Activated T-cell treated with anti-CD3 and anti-CD28 coated beads, Interleukin-2, amount 50 U/mL, for 1 hour (primary cell): ENCODE results near the gene PGGHG.
"Not testable (repeated sequence)": the region's sequence is repeated elsewhere in the genome, so short reads cannot be mapped to it uniquely, and the experiment has no call there.

Source experiments
- DNase-seq: peaks from one replicate; pipeline ENCODE4 v3.0.0-alpha.2; 2020

PGGHG gene

GRCh38 chr11:299081-299891 lies 10.4 kb downstream of the PGGHG start, which contains the start of gene IFITM5:
TSS of gene IFITM5 (minus strand) at chr11:299526. CDS start at chr11:299490, 36 bp downstream.
- DNase-seq = peak; percentile 51

GRCh38 chr11:299951-300735 lies 11.2 kb downstream of the PGGHG start:
- DNase-seq = peak; percentile 54

GRCh38 chr11:303363-303762 lies 14.4 kb downstream of the PGGHG start:
- DNase-seq = no peak

- no peak for DNase-seq
Observed at GRCh38 chr11:304061-304506, 15.2 kb downstream of the PGGHG start.

GRCh38 chr11:304915-305843 lies 16.3 kb downstream of the PGGHG start:
- DNase-seq = peak; percentile 68

- no peak for DNase-seq
Observed at GRCh38 chr11:305844-306211, 16.9 kb downstream of the PGGHG start.

GRCh38 chr11:306645-307371 lies 17.9 kb downstream of the PGGHG start:
- DNase-seq = no peak

GRCh38 chr11:307766-308708 lies 19.1 kb downstream of the PGGHG start, which contains the start of gene IFITM2:
TSS of gene IFITM2 (plus strand) at chr11:307816. CDS start at chr11:308193, 377 bp downstream.
- peak; percentile 64 for DNase-seq

GRCh38 chr11:308740-309665 lies 20.1 kb downstream of the PGGHG start:
- DNase-seq = peak; percentile 61

GRCh38 chr11:309979-310572 lies 21.1 kb downstream of the PGGHG start:
- DNase-seq = not testable (repeated sequence)

- peak; percentile 46 for DNase-seq
Observed at GRCh38 chr11:311013-311748, 22.3 kb downstream of the PGGHG start.

GRCh38 chr11:312092-312816 lies 23.3 kb downstream of the PGGHG start:
- peak; percentile 45 for DNase-seq

GRCh38 chr11:313304-313786 lies 24.4 kb downstream of the PGGHG start:
- DNase-seq = peak; percentile 41

- peak; percentile 74 for DNase-seq
Observed at GRCh38 chr11:313787-314553, 25.0 kb downstream of the PGGHG start, which contains the start of gene IFITM1. TSS of gene IFITM1 (plus strand) at chr11:314040. CDS start at chr11:314171, 131 bp downstream.

- not testable (repeated sequence) for DNase-seq
Observed at GRCh38 chr11:314554-314875, 25.6 kb downstream of the PGGHG start.

- DNase-seq = peak; percentile 50
Observed at GRCh38 chr11:315051-315481, 26.1 kb downstream of the PGGHG start.
